Mesenteric fat pad (tissue), 1 donor: ENCODE results near the gene CLDN15. TPM values are rescaled to one million over a fixed set of nuclear protein-coding genes. Genes with fewer than 3 reads are reported as not detected.

ENCODE experiments used
- DNase-seq: peaks from one replicate; pipeline ENCODE4 v3.0.0-alpha.2; 2020; ENCODE audit warnings: low spot score
- total RNA-seq: library from RNA; stranded (reverse); fragmentation: NEBNext Ultra II Directional; extraction: Animal tissue kit (Norgen Biotek cat#: 25700); gene quantifications from one replicate; pipeline ENCODE4 v1.2.1, GENCODE V29; 2021
- donor health status: DM: yes; HTN: yes; CAD: no.

Gene CLDN15
- total RNA-seq, 1 donor from 2014 or later = 13.3 TPM

- peak; percentile 98 for DNase-seq
Observed at GRCh38 chr7:101244375-101245146, 7.0 kb upstream of the CLDN15 start, which contains the start of gene FIS1. Gene FIS1 (minus strand): TSS chr7:101245081. CDS start chr7:101245004, 77 bp downstream.

- DNase-seq = peak; percentile 96
Observed at GRCh38 chr7:101243646-101244374, 6.2 kb upstream of the CLDN15 start.

- no peak for DNase-seq
Observed at GRCh38 chr7:101241443-101242349, 4.1 kb upstream of the CLDN15 start.

GRCh38 chr7:101241015-101241363, 3.4 kb upstream of the CLDN15 start:
- no peak for DNase-seq

GRCh38 chr7:101240226-101241014, 2.8 kb upstream of the CLDN15 start:
- DNase-seq = no peak

- no peak for DNase-seq
Observed at GRCh38 chr7:101239951-101240220, 2.3 kb upstream of the CLDN15 start.

- no peak for DNase-seq
Observed at GRCh38 chr7:101239191-101239950, 1.8 kb upstream of the CLDN15 start.

GRCh38 chr7:101238226-101239182, 902 bp upstream of the CLDN15 start:
- no peak for DNase-seq

GRCh38 chr7:101236292-101236835, 1.2 kb downstream of the CLDN15 start:
- DNase-seq = no peak

- no peak for DNase-seq
Observed at GRCh38 chr7:101235522-101235921, 2.1 kb downstream of the CLDN15 start.

- DNase-seq = no peak
Observed at GRCh38 chr7:101235050-101235449, 2.6 kb downstream of the CLDN15 start.

- no peak for DNase-seq
Observed at GRCh38 chr7:101234636-101235035, 3.0 kb downstream of the CLDN15 start.

- no peak for DNase-seq
Observed at GRCh38 chr7:101233907-101234547, 3.6 kb downstream of the CLDN15 start.

- DNase-seq = no peak
Observed at GRCh38 chr7:101232141-101232850, 5.3 kb downstream of the CLDN15 start.

GRCh38 chr7:101231644-101232043, 6.0 kb downstream of the CLDN15 start:
- no peak for DNase-seq

- DNase-seq = no peak
Observed at GRCh38 chr7:101226721-101227120, 10.9 kb downstream of the CLDN15 start.

- no peak for DNase-seq
Observed at GRCh38 chr7:101225650-101226049, 12.0 kb downstream of the CLDN15 start.

- DNase-seq = no peak
Observed at GRCh38 chr7:101223528-101223927, 14.1 kb downstream of the CLDN15 start.
